Activated effector memory CD4-positive, alpha-beta T cell treated with Interleukin-2 at 50 U/mL for 16 hours (primary cell): ENCODE data around the gene CHM.
"Not testable (repeated sequence)": the region's sequence is repeated elsewhere in the genome, so short reads cannot be mapped to it uniquely, and the experiment has no call there.

Experiments
- DNase-seq: peaks from one replicate; pipeline ENCODE4 v3.0.0-alpha.2; 2020

Gene CHM, protein sequence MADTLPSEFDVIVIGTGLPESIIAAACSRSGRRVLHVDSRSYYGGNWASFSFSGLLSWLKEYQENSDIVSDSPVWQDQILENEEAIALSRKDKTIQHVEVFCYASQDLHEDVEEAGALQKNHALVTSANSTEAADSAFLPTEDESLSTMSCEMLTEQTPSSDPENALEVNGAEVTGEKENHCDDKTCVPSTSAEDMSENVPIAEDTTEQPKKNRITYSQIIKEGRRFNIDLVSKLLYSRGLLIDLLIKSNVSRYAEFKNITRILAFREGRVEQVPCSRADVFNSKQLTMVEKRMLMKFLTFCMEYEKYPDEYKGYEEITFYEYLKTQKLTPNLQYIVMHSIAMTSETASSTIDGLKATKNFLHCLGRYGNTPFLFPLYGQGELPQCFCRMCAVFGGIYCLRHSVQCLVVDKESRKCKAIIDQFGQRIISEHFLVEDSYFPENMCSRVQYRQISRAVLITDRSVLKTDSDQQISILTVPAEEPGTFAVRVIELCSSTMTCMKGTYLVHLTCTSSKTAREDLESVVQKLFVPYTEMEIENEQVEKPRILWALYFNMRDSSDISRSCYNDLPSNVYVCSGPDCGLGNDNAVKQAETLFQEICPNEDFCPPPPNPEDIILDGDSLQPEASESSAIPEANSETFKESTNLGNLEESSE

GRCh38 chrX:86047174-86047935 lies at the start of gene CHM:
Gene CHM (minus strand): TSS chrX:86047558. CDS start chrX:86047532, 26 bp downstream.
- DNase-seq = peak; percentile 26

- no peak for DNase-seq
Measured at GRCh38 chrX:86078650-86079049, 31.3 kb upstream of the CHM start.

DNA sequence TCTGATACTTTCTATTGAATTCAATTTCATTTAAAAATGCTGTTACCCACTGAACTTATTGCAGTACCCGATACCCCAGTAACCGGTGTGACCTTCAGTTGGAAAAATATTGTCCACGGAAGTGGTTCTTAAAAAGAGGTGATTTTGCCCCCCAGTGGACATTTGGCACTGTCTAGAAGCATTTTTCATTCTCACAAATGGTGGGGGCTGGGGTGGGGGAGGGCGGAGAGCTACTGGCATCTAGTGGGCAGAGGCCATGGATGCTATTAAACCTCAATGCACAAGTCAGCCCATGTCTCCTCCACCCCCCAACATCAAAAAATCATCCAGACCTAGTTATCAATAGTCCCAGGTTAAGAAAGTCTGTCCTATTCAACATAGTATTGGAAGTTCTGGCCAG lies 19.6 kb upstream of the CHM start:
- no peak for DNase-seq

GRCh38 chrX:86061407-86061806 lies 14.0 kb upstream of the CHM start:
- DNase-seq = no peak

- no peak for DNase-seq
Measured at GRCh38 chrX:86051741-86052140, 4.4 kb upstream of the CHM start.

GRCh38 chrX:86047936-86048280 lies 550 bp upstream of the CHM start:
- no peak for DNase-seq

GRCh38 chrX:86044216-86044615 lies 3.1 kb downstream of the CHM start:
- DNase-seq = no peak

DNA sequence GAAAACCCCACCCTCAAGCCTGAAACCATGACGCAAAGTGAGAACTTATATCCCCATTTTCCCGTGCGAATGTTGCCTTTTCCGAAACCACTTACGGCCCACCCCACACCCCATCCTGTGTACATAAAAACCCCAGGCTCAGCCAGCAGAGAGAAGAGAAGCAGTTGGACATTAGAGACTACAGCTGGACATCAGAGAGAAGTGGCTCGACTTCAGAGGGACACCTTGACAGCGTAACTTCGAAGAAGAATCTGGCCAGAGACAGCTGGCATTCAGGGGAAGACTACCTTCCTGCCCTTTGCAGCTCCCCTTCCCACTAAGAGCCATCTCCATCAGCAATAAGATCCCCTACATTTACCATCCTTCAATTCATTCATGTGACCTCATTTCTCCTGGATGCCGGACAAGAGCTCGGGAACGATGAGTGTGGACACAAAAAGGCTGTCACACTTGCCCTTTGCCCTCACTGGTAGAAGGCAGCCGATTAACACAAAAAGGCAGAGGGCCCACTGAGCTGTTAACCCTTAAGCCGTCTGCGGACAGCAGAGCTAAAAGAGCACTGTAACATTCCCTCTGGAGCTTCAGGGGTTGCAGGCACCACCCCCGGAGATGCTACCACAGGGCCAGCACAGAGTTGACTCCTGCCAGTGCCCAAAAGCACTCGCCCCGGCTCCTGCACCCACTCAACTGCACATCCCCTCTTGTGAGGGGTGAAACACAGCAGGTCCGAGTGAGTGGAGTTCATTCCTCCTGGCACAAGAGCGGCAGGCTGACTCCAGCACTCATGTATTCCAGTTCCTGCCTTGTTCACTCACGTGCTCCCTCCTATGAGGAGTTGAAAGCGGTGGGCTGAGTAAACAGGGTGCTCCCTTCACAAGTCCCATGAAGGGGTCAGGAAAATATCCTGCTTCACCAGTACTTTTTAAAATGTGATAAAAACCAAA lies 7.5 kb downstream of the CHM start:
- DNase-seq = no peak

DNA sequence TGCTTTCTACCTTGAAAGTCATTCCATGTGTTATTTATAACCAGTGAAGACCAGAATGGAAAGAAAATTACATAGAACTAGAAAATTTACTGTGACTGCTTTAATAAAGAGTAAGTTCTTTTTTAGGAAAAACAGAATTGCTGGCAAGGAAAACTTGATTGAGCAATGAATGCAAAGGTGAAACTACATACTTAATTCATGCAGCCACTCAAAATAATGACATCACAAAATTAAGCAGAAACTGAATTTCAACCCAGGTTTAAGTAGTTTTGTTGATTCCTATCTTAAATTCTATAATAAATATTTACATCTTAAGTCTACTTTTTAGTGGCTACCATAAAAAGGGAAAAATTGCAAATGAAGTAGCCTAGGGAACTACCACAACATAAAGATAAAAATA lies 14.0 kb downstream of the CHM start:
- no peak for DNase-seq

GRCh38 chrX:86028681-86029080 lies 18.7 kb downstream of the CHM start:
- no peak for DNase-seq

GRCh38 chrX:86023811-86024210 lies 23.5 kb downstream of the CHM start:
- no peak for DNase-seq

DNA sequence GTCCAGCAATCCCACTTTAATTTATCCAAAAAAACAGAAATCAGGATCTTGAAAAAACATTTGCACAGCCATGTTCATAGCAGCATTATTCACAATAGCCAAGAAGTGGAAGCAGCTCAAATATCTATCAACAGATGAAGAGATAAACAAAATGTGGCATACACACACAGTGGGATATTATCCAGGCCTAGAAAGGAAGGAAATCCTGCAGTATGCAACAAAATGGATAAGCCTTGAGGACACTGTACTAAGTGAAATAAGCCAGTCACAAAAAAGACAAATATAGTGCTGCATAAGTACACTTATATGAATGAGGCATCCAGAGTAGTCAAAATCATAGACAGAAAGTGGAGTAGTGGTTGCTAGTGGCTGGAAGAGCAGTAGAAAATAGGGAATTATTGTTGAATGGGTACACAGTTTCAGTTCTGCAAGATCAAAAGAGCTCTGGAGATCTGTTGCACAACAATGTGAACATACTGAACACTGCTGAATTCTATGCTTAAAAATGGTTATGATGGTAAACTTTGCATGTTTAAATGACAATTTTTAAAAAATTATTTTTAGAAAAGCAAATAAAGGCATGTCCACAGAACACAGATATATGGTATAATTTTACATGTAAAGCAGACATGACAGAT lies 25.6 kb downstream of the CHM start:
- DNase-seq = no peak

DNA sequence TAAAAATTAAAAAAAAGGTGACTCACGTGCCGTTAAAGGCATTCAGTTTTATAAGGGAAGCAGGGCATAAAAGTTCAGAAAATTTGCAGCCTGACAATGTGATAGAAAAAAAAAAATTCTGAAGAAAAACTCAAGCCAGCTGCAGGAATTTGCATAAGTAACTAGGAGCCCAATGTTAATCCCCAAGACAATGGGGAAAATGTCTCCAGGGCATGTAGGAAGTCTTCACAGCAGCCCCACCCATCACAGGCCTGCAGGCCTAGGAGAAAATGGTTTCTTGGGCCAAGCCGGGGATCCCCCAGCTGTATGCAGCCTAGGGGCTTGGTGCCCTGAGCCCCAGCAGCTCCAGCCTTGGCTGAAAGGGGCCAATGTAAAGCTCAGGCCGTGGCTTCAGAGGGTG lies 31.2 kb downstream of the CHM start:
- no peak for DNase-seq

GRCh38 chrX:86014959-86015358 lies 32.4 kb downstream of the CHM start:
- not testable (repeated sequence) for DNase-seq

DNA sequence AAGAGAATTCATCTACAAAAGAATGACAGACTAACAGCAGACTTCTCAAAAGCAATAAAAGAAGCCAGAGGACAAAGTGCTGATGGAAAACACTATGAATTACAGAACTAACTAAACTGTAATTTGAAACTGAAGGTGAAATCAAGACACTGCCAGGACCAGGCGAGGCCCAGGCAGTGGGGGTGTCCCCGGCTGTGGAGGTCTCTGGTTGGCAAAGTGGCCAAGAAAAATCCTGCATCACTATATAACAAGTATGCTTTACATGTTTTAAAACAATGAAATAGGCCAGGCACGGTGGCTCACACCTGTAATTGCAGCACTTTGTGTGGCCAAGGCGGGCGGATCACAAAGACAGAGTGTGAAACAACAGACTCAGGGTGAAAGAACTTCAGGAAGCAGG lies 32.9 kb downstream of the CHM start:
- no peak for DNase-seq

DNA sequence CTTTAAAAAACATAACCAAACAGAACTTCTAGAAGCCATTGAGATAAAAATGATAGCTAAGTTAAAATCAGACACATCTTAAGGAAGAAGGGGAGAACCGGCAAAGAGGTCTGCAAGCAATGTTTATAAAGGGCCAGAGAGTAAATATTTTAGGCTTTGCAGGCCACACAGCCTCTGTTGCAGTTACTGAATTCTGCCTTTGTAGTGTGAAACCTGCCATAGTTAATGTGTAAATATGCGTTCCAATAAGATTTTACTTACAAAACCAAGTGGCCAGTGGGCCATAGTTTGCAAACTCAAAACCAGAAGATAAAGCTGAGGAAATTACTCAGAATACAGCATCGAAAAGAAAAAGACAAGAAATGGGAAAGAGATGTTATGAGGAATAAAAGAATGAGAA lies 33.6 kb downstream of the CHM start:
- no peak for DNase-seq

- no peak for DNase-seq
Measured at GRCh38 chrX:86012188-86012587, 35.2 kb downstream of the CHM start.

DNA sequence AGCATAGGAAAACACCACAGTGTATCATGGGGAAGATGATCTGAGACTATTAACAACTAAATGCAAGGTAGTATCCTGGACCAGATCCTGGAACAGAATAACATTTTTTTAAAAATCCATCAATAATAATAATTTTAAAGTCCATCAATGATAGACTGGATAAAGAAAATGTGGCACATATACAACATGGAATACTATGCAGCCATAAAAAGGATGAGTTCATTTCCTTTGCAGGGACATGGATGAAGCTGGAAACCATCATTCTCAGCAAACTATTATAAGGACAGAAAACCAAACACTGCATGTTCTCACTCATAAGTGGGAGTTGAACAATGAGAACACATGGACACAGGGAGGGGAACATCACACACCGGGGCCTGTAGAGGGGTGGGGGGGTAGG lies 37.6 kb downstream of the CHM start:
- not testable (repeated sequence) for DNase-seq

- DNase-seq = not testable (repeated sequence)
Measured at GRCh38 chrX:86007891-86008290, 39.5 kb downstream of the CHM start.

DNA sequence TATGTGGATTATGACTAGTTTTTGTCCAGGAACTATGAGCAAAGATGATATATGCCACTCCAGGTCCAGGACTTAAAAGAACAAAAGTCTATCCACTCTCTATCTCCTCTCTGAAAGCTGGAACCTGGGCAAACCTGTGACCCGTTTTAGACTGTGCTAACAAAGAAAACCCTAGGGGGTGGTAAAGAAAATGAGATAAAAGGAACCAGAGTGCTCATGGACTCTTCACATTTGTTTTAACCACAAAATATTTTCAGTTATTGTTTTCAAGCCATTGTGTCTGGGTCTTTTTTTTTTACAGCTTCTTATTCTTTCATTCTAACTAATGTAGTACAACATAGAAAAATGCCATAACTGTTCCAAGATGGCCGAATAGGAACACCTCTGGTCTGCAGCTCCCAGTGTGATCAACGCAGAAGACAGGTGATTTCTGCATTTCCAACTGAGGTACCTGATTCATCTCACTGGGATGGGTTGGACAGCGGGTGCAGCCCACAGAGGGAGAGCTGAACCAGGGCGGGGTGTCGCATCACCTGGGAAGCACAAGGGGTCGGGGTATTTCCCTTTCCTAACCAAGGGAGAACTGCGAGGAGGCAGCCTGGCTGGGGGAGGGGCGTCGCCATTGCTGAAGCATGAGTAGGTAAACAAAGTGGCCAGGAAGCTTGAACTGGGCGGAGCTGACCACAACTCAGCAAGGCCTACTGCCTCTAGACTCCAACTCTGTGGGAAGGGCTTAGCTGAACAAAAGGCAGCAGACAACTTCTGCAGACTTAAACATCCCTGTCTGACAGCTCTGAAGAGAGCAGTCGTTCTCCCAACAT lies 45.1 kb downstream of the CHM start:
- DNase-seq = peak; percentile 10

GRCh38 chrX:85998954-85999353 lies 48.4 kb downstream of the CHM start:
- no peak for DNase-seq
